ENCODE data around the gene GBA2.

GBA2 gene

DNA sequence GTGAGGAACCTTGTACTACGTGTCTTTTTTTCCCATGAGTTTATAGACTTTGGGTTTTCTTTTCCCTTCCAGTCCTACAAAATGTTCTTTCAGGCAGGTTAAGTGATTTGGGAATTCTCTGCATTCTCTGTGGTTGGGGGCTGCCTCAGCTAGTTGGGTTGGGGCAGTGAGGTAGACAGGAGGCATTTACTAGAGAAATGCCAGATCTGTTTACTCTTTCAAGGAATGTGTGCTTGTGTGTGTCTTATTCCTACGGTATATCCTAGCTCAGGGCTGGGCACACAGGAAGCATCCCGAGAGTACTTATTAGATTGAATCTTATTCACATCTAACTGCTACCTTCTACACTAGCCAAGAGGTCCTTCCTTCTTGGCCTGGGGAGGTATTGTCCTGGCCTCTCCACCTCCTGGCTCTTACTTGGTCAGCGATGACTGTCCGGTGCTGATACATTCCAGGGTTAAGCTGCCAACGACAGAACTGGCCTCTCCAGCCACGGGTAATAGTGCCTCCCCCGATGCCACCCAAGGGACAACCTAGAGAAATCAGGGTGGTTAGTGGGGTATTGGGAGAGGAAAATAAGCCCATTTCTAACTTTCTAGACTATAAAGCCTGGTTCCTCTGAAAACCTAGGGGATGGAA is 5.0 kb downstream of the GBA2 start:
- no peak for FAIRE-seq
- DNase-seq (ENCODE audit: insufficient read length, low spot score), result no peak
- TF ChIP-seq POU2F2 (IDR thresholded peaks at IDR 0.05; ENCODE audit: low read depth, low read length) (no peak), POLR2A (IDR thresholded peaks at IDR 0.05; ENCODE audit: low read depth, low read length) (no peak), SPI1 (IDR thresholded peaks at IDR 0.05; ENCODE audit: low read depth, low read length) (no peak), TAF1 (IDR thresholded peaks at IDR 0.05; ENCODE audit: low read depth, low read length) (no peak), PAX5 (IDR thresholded peaks at IDR 0.05; ENCODE audit: insufficient read depth, low read length, severe bottlenecking) (no peak), POLR2AphosphoS5 (IDR thresholded peaks at IDR 0.05; ENCODE audit: low read depth, low read length) (no peak)

DNA sequence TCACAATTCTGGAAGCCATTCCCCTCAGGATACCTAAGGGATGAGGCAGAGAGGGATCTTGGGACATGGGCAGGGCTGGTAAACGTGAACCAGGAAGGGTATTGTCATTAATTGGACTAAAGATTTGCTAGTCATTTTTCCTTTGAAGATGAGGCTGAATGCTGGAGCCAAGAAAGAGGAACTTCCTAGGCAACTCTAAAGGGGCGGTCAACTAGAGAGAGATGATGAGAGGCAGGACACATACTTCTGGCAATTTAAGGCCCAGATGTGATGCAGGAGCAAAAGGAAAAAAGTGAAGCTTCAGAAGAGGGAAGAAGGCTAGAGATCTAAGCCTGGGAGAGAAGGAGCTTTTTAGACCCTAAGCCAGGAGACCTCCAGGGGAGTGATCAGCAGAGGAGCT is 5.6 kb downstream of the GBA2 start:
- TF ChIP-seq POLR2AphosphoS5 (IDR thresholded peaks at IDR 0.05; ENCODE audit: low read depth, low read length), result no peak
- TF ChIP-seq SPI1 (IDR thresholded peaks at IDR 0.05; ENCODE audit: low read depth, low read length), result no peak
- no peak for TF ChIP-seq POU2F2 (IDR thresholded peaks at IDR 0.05; ENCODE audit: low read depth, low read length)
- no peak for TF ChIP-seq PAX5 (IDR thresholded peaks at IDR 0.05; ENCODE audit: insufficient read depth, low read length, severe bottlenecking)
- no peak for TF ChIP-seq TAF1 (IDR thresholded peaks at IDR 0.05; ENCODE audit: low read depth, low read length)
- TF ChIP-seq POLR2A (IDR thresholded peaks at IDR 0.05; ENCODE audit: low read depth, low read length), result no peak
- DNase-seq (ENCODE audit: insufficient read length, low spot score), result no peak

GRCh38 chr9:35741740-35742139 is 7.3 kb downstream of the GBA2 start:
- DNase-seq (ENCODE audit: insufficient read length, low spot score) (no peak), FAIRE-seq (no peak)
- TF ChIP-seq POLR2A (IDR thresholded peaks at IDR 0.05; ENCODE audit: low read depth, low read length) (no peak), POU2F2 (IDR thresholded peaks at IDR 0.05; ENCODE audit: low read depth, low read length) (no peak), POLR2AphosphoS5 (IDR thresholded peaks at IDR 0.05; ENCODE audit: low read depth, low read length) (no peak), PAX5 (IDR thresholded peaks at IDR 0.05; ENCODE audit: insufficient read depth, low read length, severe bottlenecking) (no peak), TAF1 (IDR thresholded peaks at IDR 0.05; ENCODE audit: low read depth, low read length) (no peak), SPI1 (IDR thresholded peaks at IDR 0.05; ENCODE audit: low read depth, low read length) (no peak)

More for the DNA sequence above, 5.6 kb downstream of the GBA2 start:
- FAIRE-seq, result no peak

- FAIRE-seq (no peak), DNase-seq (ENCODE audit: insufficient read length, low spot score) (no peak)
- TF ChIP-seq POLR2A (IDR thresholded peaks at IDR 0.05; ENCODE audit: low read depth, low read length), result no peak
- TF ChIP-seq TAF1 (IDR thresholded peaks at IDR 0.05; ENCODE audit: low read depth, low read length), result no peak
- no peak for TF ChIP-seq SPI1 (IDR thresholded peaks at IDR 0.05; ENCODE audit: low read depth, low read length)
- no peak for TF ChIP-seq PAX5 (IDR thresholded peaks at IDR 0.05; ENCODE audit: insufficient read depth, low read length, severe bottlenecking)
- TF ChIP-seq POLR2AphosphoS5 (IDR thresholded peaks at IDR 0.05; ENCODE audit: low read depth, low read length), result no peak
- TF ChIP-seq POU2F2 (IDR thresholded peaks at IDR 0.05; ENCODE audit: low read depth, low read length), result no peak
These were observed 8.8 kb downstream of the GBA2 start for GRCh38 chr9:35740243-35740642.

GRCh38 chr9:35738924-35739323 is 10.1 kb downstream of the GBA2 start:
- DNase-seq (ENCODE audit: insufficient read length, low spot score), result no peak
- no peak for TF ChIP-seq PAX5 (IDR thresholded peaks at IDR 0.05; ENCODE audit: insufficient read depth, low read length, severe bottlenecking)
- TF ChIP-seq TAF1 (IDR thresholded peaks at IDR 0.05; ENCODE audit: low read depth, low read length), result no peak
- no peak for TF ChIP-seq POLR2A (IDR thresholded peaks at IDR 0.05; ENCODE audit: low read depth, low read length)
- TF ChIP-seq POU2F2 (IDR thresholded peaks at IDR 0.05; ENCODE audit: low read depth, low read length), result no peak
- TF ChIP-seq SPI1 (IDR thresholded peaks at IDR 0.05; ENCODE audit: low read depth, low read length), result no peak
- TF ChIP-seq POLR2AphosphoS5 (IDR thresholded peaks at IDR 0.05; ENCODE audit: low read depth, low read length), result no peak; the same call in 1 of the 2 replicates
- FAIRE-seq, result no peak

DNA sequence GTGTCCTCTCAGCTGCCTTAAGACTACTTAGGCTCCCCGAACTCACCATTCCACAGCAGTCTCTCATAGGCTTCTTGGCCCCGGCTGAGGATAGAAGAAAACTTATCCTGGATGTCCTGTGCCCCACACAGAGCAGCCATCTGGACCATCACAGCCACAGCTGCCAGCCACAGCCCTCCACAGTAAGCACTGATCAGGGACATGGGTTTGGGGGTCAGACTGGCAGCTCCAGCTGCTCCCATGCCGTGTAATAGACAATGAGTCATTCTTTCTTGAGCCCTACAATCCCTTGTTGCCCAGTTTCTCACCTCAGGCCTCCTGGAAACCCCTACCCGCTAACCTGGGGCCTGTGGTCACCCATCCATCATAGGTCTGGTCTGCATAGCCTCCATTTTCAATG is 10.8 kb downstream of the GBA2 start:
- no peak for DNase-seq (ENCODE audit: insufficient read length, low spot score)
- no peak for TF ChIP-seq POLR2A (IDR thresholded peaks at IDR 0.05; ENCODE audit: low read depth, low read length)
- no peak for TF ChIP-seq SPI1 (IDR thresholded peaks at IDR 0.05; ENCODE audit: low read depth, low read length)
- TF ChIP-seq TAF1 (IDR thresholded peaks at IDR 0.05; ENCODE audit: low read depth, low read length), result no peak
- no peak for TF ChIP-seq PAX5 (IDR thresholded peaks at IDR 0.05; ENCODE audit: insufficient read depth, low read length, severe bottlenecking)
- TF ChIP-seq POLR2AphosphoS5 (IDR thresholded peaks at IDR 0.05; ENCODE audit: low read depth, low read length), result no peak
- FAIRE-seq, result no peak

GRCh38 chr9:35737143-35737542 is 11.9 kb downstream of the GBA2 start:
- TF ChIP-seq POU2F2 (IDR thresholded peaks at IDR 0.05; ENCODE audit: low read depth, low read length) (no peak), SPI1 (IDR thresholded peaks at IDR 0.05; ENCODE audit: low read depth, low read length) (no peak), POLR2A (IDR thresholded peaks at IDR 0.05; ENCODE audit: low read depth, low read length) (no peak), POLR2AphosphoS5 (IDR thresholded peaks at IDR 0.05; ENCODE audit: low read depth, low read length) (no peak), PAX5 (IDR thresholded peaks at IDR 0.05; ENCODE audit: insufficient read depth, low read length, severe bottlenecking) (no peak), TAF1 (IDR thresholded peaks at IDR 0.05; ENCODE audit: low read depth, low read length) (no peak)
- no peak for FAIRE-seq
- DNase-seq (ENCODE audit: insufficient read length, low spot score), result no peak

DNA sequence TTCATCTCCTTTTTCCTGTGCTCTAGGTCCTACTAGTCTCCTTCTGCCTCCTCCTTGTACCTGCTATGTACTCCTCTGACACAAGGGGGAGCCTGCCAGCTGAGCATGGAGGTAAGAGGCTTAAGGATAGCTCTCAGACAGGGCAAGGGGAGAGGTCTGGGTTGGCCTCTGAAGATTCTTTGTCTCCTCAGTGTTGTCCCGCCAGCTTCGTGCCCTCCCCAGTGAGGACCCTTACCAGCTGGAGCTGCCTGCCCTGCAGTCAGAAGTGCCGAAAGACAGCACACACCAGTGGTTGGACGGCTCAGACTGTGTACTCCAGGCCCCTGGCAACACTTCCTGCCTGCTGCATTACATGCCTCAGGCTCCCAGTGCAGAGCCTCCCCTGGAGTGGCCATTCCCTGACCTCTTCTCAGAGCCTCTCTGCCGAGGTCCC is 12.8 kb downstream of the GBA2 start:
- TF ChIP-seq PAX5 (IDR thresholded peaks at IDR 0.05; ENCODE audit: insufficient read depth, low read length, severe bottlenecking) (no peak), POLR2A (IDR thresholded peaks at IDR 0.05; ENCODE audit: low read depth, low read length) (no peak), SPI1 (IDR thresholded peaks at IDR 0.05; ENCODE audit: low read depth, low read length) (no peak), TAF1 (IDR thresholded peaks at IDR 0.05; ENCODE audit: low read depth, low read length) (no peak), POU2F2 (IDR thresholded peaks at IDR 0.05; ENCODE audit: low read depth, low read length) (no peak), POLR2AphosphoS5 (IDR thresholded peaks at IDR 0.05; ENCODE audit: low read depth, low read length) (no peak)
- FAIRE-seq (peak; percentile 89), DNase-seq (ENCODE audit: insufficient read length, low spot score) (no peak)

- TF ChIP-seq POLR2AphosphoS5 (IDR thresholded peaks at IDR 0.05; ENCODE audit: low read depth, low read length) (no peak), PAX5 (IDR thresholded peaks at IDR 0.05; ENCODE audit: insufficient read depth, low read length, severe bottlenecking) (no peak), POU2F2 (IDR thresholded peaks at IDR 0.05; ENCODE audit: low read depth, low read length) (no peak), POLR2A (IDR thresholded peaks at IDR 0.05; ENCODE audit: low read depth, low read length) (no peak), SPI1 (IDR thresholded peaks at IDR 0.05; ENCODE audit: low read depth, low read length) (no peak), TAF1 (IDR thresholded peaks at IDR 0.05; ENCODE audit: low read depth, low read length) (no peak)
- no peak for FAIRE-seq
- no peak for DNase-seq (ENCODE audit: insufficient read length, low spot score)
These were observed 14.9 kb downstream of the GBA2 start for GRCh38 chr9:35734096-35734495.
